GM18502 (cell line): Measurements from ENCODE around the gene ATP5MG.

Source experiments
- ATAC-seq: cut with Tn5 transposase; IDR thresholded peaks from one replicate; pipeline ENCODE4 v1.9.1; 2021; ENCODE audit warnings: mild to moderate bottlenecking; ENCODE audit not compliant: unreplicated experiment, poor library complexity

ATP5MG gene

GRCh38 chr11:118438314-118438931 is 37.0 kb downstream of the ATP5MG start:
- no peak for ATAC-seq

- no peak for ATAC-seq
Measured at GRCh38 chr11:118439646-118440045, 38.2 kb downstream of the ATP5MG start.

- no peak for ATAC-seq
Measured at GRCh38 chr11:118441770-118442275, 40.4 kb downstream of the ATP5MG start.

GRCh38 chr11:118442301-118442700 is 40.9 kb downstream of the ATP5MG start:
- ATAC-seq = no peak

- no peak for ATAC-seq
Measured at GRCh38 chr11:118442908-118443589, 41.6 kb downstream of the ATP5MG start.

GRCh38 chr11:118443590-118444218 is 42.3 kb downstream of the ATP5MG start:
- no peak for ATAC-seq

- ATAC-seq = no peak
Measured at GRCh38 chr11:118447423-118447822, 46.0 kb downstream of the ATP5MG start.

- peak; percentile 79 for ATAC-seq
Measured at GRCh38 chr11:118448294-118448693, 46.9 kb downstream of the ATP5MG start.

GRCh38 chr11:118449316-118449918 is 48.0 kb downstream of the ATP5MG start:
- no peak for ATAC-seq

GRCh38 chr11:118450451-118450850 is 49.0 kb downstream of the ATP5MG start:
- no peak for ATAC-seq
